Fibroblast of lung (primary cell): ENCODE data around the gene DGKE.

ENCODE experiments used
- EZH2 ChIP-seq: IDR thresholded peaks from 2 replicates; pipeline ENCODE4 v1.5.1; 2012; ENCODE audit warnings: low read length, control low read depth, mild to moderate bottlenecking; ENCODE audit errors: missing control alignments
- TF ChIP-seq, protein P1 (sequence below), 2 donors: IDR thresholded peaks in 1 of 2; conservative IDR thresholded peaks in 1 of 2; 1 replicate in 1 of 2; 2 replicates in 1 of 2; pipeline ENCODE4 v1.5.1; 2011 to 2012; ENCODE audit warnings: low read length in 2 of 2, control low read depth in 1 of 2, inconsistent platforms in 1 of 2, low read depth in 1 of 2, mild to moderate bottlenecking in 1 of 2

DNA sequence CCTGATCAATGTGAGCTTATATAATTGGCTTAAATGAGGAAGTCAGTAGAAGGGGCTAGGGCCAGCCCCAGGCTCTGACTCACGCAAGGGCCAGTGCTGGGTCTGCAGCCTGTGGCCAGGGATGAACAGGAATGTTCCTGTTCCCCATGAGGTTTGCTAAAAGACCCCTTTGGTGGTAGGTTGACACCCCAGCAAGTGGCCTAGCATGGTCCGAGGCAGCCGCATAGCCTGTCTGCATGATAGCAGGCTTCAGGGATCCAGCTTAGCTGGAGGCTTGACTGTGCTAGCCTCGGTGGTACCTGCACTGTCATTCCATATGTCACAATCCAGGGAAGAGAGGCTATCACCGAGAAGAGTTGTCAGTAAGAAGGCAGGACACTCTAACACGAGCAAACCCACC, 56.4 kb downstream of the DGKE start:
- TF ChIP-seq, protein P1, sequence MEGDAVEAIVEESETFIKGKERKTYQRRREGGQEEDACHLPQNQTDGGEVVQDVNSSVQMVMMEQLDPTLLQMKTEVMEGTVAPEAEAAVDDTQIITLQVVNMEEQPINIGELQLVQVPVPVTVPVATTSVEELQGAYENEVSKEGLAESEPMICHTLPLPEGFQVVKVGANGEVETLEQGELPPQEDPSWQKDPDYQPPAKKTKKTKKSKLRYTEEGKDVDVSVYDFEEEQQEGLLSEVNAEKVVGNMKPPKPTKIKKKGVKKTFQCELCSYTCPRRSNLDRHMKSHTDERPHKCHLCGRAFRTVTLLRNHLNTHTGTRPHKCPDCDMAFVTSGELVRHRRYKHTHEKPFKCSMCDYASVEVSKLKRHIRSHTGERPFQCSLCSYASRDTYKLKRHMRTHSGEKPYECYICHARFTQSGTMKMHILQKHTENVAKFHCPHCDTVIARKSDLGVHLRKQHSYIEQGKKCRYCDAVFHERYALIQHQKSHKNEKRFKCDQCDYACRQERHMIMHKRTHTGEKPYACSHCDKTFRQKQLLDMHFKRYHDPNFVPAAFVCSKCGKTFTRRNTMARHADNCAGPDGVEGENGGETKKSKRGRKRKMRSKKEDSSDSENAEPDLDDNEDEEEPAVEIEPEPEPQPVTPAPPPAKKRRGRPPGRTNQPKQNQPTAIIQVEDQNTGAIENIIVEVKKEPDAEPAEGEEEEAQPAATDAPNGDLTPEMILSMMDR (conservative IDR thresholded peaks at IDR 0.05 in 1 of 2, IDR thresholded peaks at IDR 0.05 in 1 of 2; ENCODE audit: low read depth in 1 of 2, low read length in 2 of 2) = no peak
- TF ChIP-seq EZH2 = no peak
